Panc1 (cell line): ENCODE measurements around the gene PHF14. TPM values are rescaled to one million over a fixed set of nuclear protein-coding genes. Genes with fewer than 3 reads are reported as not detected.

Source experiments
- ATAC-seq: fragments of 200-7000 bp; cut with Tn5 transposase; 2 replicates; pipeline ENCODE4 v1.9.1; 2020; ENCODE audit warnings: mild to moderate bottlenecking, moderate library complexity
- BruUV-seq: library from RNA; stranded (reverse); fragments of 400-500 nt; replicated peaks from 2 replicates; lab custom pipeline; 2021; lab: Mats Ljungman, UMichigan
- CTCF ChIA-PET: fragments of 300-600 bp; sonication (Branson Sonifier 250); formaldehyde crosslinking; loops from one replicate; lab custom pipeline; 2022; ENCODE audit warnings: antibody characterized with exemption; lab: Charles Lee
- POLR2A ChIA-PET: fragments of 300-600 bp; sonication (Branson Sonifier 250); formaldehyde crosslinking; loops from one replicate; lab custom pipeline; 2022; ENCODE audit warnings: antibody characterized with exemption; lab: Charles Lee
- DNase-seq: peaks from one replicate; pipeline ENCODE4 v3.0.0-alpha.2; 2010; ENCODE audit warnings: low read depth, low spot score
- H3K27ac ChIP-seq: 2 replicates; pipeline ENCODE4 v1.5.1; 2011; ENCODE audit warnings: mild to moderate bottlenecking, low read length, inconsistent platforms
- H3K27me3 ChIP-seq: fragments of 200-500 bp; sonication (Bioruptor generic); 2 replicates; pipeline ENCODE4 v1.6.0; 2014; ENCODE audit warnings: low read length, inconsistent platforms; ENCODE audit not compliant: control insufficient read depth, insufficient read depth
- H3K36me3 ChIP-seq: fragments of 200-500 bp; sonication (Bioruptor generic); 2 replicates; pipeline ENCODE4 v1.5.1; 2014; ENCODE audit warnings: inconsistent platforms, mild to moderate bottlenecking, low read length, moderate library complexity; ENCODE audit not compliant: control insufficient read depth, insufficient read depth
- H3K4me1 ChIP-seq: 2 replicates; pipeline ENCODE4 v1.5.1; 2011; ENCODE audit warnings: inconsistent platforms, mild to moderate bottlenecking, low read length, moderate library complexity; ENCODE audit not compliant: control insufficient read depth, insufficient read depth
- H3K4me3 ChIP-seq, 2 experiments: 2 replicates each; pipeline ENCODE4 v1.5.1; 2011 to 2012; ENCODE audit warnings: low read depth in 2 of 2, low read length in 2 of 2, mild to moderate bottlenecking in 2 of 2, inconsistent platforms in 1 of 2, moderate library complexity in 1 of 2
- H3K9me3 ChIP-seq: fragments of 200-500 bp; sonication (Bioruptor generic); 2 replicates; pipeline ENCODE4 v1.5.1; 2014; ENCODE audit warnings: low read depth, mild to moderate bottlenecking, inconsistent platforms, low read length, moderate library complexity; ENCODE audit not compliant: control insufficient read depth, insufficient read depth
- CTCF ChIP-seq: fragments of 450-650 bp; IDR thresholded peaks from 2 replicates; pipeline ENCODE4 v1.5.1; 2017; ENCODE audit warnings: mild to moderate bottlenecking
- REST ChIP-seq, 2 experiments: IDR thresholded peaks; 2 replicates each; pipeline ENCODE4 v1.6.1; 2011 to 2012; ENCODE audit warnings: low read depth in 2 of 2, control low read depth in 1 of 2, low read length in 1 of 2, mild to moderate bottlenecking in 1 of 2, moderate library complexity in 1 of 2; ENCODE audit not compliant: insufficient read depth in 1 of 2
- SIN3A ChIP-seq: IDR thresholded peaks from 2 replicates; pipeline ENCODE4 v1.6.1; 2012; ENCODE audit warnings: low read depth, mild to moderate bottlenecking, low read length, moderate library complexity, borderline replicate concordance; ENCODE audit not compliant: insufficient read depth
- TCF7L2 ChIP-seq: IDR thresholded peaks from 2 replicates; pipeline ENCODE4 v1.6.1; 2011; ENCODE audit warnings: mild to moderate bottlenecking, low read depth, low read length, inconsistent platforms
- in situ Hi-C: cut with HindIII; loops from 2 replicates; pipeline ENCODE4 v1.10.0; 2016; ENCODE audit warnings: low sequenced_read_pairs, low pct_unique_long_range_greater_than_20kb
- intact Hi-C: fragments of 100-400 bp; cut with micrococcal nuclease; formaldehyde crosslinking; loops from one replicate; pipeline ENCODE4 v1.10.0; 2022; ENCODE audit not compliant: unreplicated experiment
- total RNA-seq: library from RNA; stranded (reverse); gene quantifications from one replicate; pipeline ENCODE4 v1.2.1, GENCODE V29; 2021; ENCODE audit not compliant: unreplicated experiment

PHF14 gene
- total RNA-seq, 1 experiment from 2014 or later: 85.6 TPM

DNA sequence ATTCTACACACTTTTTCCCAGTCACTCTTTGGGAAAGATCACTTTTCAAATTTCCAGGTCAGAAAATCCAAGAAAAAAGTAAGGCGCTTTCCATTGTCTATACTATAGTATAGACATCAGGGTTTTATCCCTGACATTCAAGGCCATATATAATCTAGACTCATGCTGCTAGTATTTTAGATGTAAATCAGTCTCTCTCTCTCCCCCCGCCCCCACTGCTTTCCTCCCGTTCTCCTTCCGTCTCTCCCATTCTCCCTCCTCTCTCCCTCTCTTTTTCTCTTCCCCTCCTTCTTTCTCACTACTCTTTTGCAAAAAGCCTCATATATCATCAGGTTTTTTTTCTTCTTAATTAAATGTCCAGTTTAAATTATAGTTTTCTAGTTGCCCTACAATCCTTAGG, 154.8 kb downstream of the PHF14 start:
- intact Hi-C loops (no loop called here), in situ Hi-C loops (no loop called here)
- ATAC-seq (no peak), DNase-seq (no peak)
- Histone ChIP-seq H3K9me3 (no peaks in the 10 kb centered on the region), H3K27ac (no peak overlapping the region), H3K27me3 (no peaks in the 10 kb centered on the region), H3K36me3 (no peaks in the 10 kb centered on the region), H3K4me3 (no peak overlapping the region), H3K4me1 (no peaks in the 10 kb centered on the region)
- ChIA-PET CTCF (no interaction called here), POLR2A (no interaction called here)
- no TSS peak for BruUV-seq
- TF ChIP-seq REST (IDR thresholded peaks at IDR 0.05; ENCODE audit: insufficient read depth in 1 of 2, low read depth in 2 of 2, low read length in 1 of 2): no peak

GRCh38 chr7:11130012-11130411, 156.3 kb downstream of the PHF14 start:
- H3K36me3 ChIP-seq: no peaks in the 10 kb centered on the region
- H3K27me3 ChIP-seq: no peaks in the 10 kb centered on the region
- H3K9me3 ChIP-seq: no peaks in the 10 kb centered on the region
- in situ Hi-C loops (no loop called here), intact Hi-C loops (no loop called here)
- CTCF ChIA-PET: no interaction called here
- POLR2A ChIA-PET: no interaction called here
- no peak overlapping the region for H3K4me3 ChIP-seq
- DNase-seq (no peak), ATAC-seq (no peak)
- H3K27ac ChIP-seq: no peak overlapping the region
- no peak for TF ChIP-seq CTCF
- TF ChIP-seq REST (IDR thresholded peaks at IDR 0.05; ENCODE audit: insufficient read depth in 1 of 2, low read depth in 2 of 2, low read length in 1 of 2): no peak
- no peak for TF ChIP-seq SIN3A
- TF ChIP-seq TCF7L2: no peak
- H3K4me1 ChIP-seq: no peaks in the 10 kb centered on the region
- BruUV-seq: no TSS peak
